H9 (cell line): Measurements from ENCODE around the gene N4BP3. TPM values are rescaled to one million over a fixed set of nuclear protein-coding genes. Genes with fewer than 3 reads are reported as not detected.

Source experiments
- DNase-seq: peaks from one replicate; pipeline ENCODE4 v3.0.0-alpha.2; 2017
- H2AFZ ChIP-seq: one replicate; pipeline ENCODE4 v1.6.1; 2013; ENCODE audit warnings: mild to moderate bottlenecking, low read length, control low read depth, moderate library complexity
- H2AK5ac ChIP-seq: 2 replicates; pipeline ENCODE4 v1.6.1; 2013; ENCODE audit warnings: low read length, control low read depth, mixed read lengths; ENCODE audit not compliant: insufficient read length
- H2BK120ac ChIP-seq: one replicate; pipeline ENCODE4 v1.6.1; 2013; ENCODE audit warnings: low read depth, mild to moderate bottlenecking, low read length, control low read depth, inconsistent platforms; ENCODE audit not compliant: poor library complexity, severe bottlenecking
- H2BK12ac ChIP-seq: 2 replicates; pipeline ENCODE4 v1.6.1; 2013; ENCODE audit warnings: low read length, control low read depth, mixed read lengths, low read depth; ENCODE audit not compliant: insufficient read length
- H2BK15ac ChIP-seq: 2 replicates; pipeline ENCODE4 v1.6.1; 2013; ENCODE audit warnings: low read depth, low read length, control low read depth
- H2BK20ac ChIP-seq: one replicate; pipeline ENCODE4 v1.6.1; 2013; ENCODE audit warnings: low read depth, mild to moderate bottlenecking, low read length, control low read depth, inconsistent platforms; ENCODE audit not compliant: poor library complexity, severe bottlenecking
- H2BK5ac ChIP-seq: 2 replicates; pipeline ENCODE4 v1.6.1; 2013; ENCODE audit warnings: low read length, control low read depth, mixed read lengths; ENCODE audit not compliant: insufficient read length
- H3K14ac ChIP-seq: 2 replicates; pipeline ENCODE4 v1.6.1; 2013; ENCODE audit warnings: low read length, control low read depth; ENCODE audit not compliant: insufficient read depth
- H3K18ac ChIP-seq: 2 replicates; pipeline ENCODE4 v1.6.1; 2013; ENCODE audit warnings: low read depth, mild to moderate bottlenecking, mixed read lengths, low read length, control low read depth; ENCODE audit not compliant: insufficient read length
- H3K23ac ChIP-seq: 2 replicates; pipeline ENCODE4 v1.6.1; 2013; ENCODE audit warnings: low read length, control low read depth, mixed read lengths, low read depth; ENCODE audit not compliant: insufficient read length
- H3K23me2 ChIP-seq: 2 replicates; pipeline ENCODE4 v1.6.1; 2013; ENCODE audit warnings: low read depth, mild to moderate bottlenecking, mixed read lengths, low read length, control low read depth; ENCODE audit not compliant: insufficient read length, poor library complexity, severe bottlenecking
- H3K27ac ChIP-seq: 2 replicates; pipeline ENCODE4 v1.5.1; 2013; ENCODE audit warnings: low read length, control low read depth, mixed read lengths, low read depth; ENCODE audit not compliant: insufficient read length
- H3K27me3 ChIP-seq: 2 replicates; pipeline ENCODE4 v1.6.1; 2013; ENCODE audit warnings: low read length, control low read depth, inconsistent platforms; ENCODE audit not compliant: insufficient read depth
- H3K4ac ChIP-seq: 2 replicates; pipeline ENCODE4 v1.6.1; 2013; ENCODE audit warnings: low read depth, mild to moderate bottlenecking, control low read depth, inconsistent platforms, low read length, moderate library complexity
- H3K4me1 ChIP-seq: 2 replicates; pipeline ENCODE4 v1.6.1; 2013; ENCODE audit warnings: low read length, control low read depth, inconsistent platforms; ENCODE audit not compliant: insufficient read depth
- H3K4me2 ChIP-seq: 2 replicates; pipeline ENCODE4 v1.6.1; 2013; ENCODE audit warnings: low read length, control low read depth, mixed read lengths; ENCODE audit not compliant: insufficient read length, insufficient read depth
- H3K56ac ChIP-seq: 2 replicates; pipeline ENCODE4 v1.6.1; 2013; ENCODE audit warnings: low read depth, mild to moderate bottlenecking, mixed read lengths, low read length, control low read depth; ENCODE audit not compliant: insufficient read length
- H3K79me1 ChIP-seq: 2 replicates; pipeline ENCODE4 v1.6.1; 2013; ENCODE audit warnings: low read depth, mild to moderate bottlenecking, moderate library complexity, low read length, control low read depth, inconsistent platforms; ENCODE audit not compliant: insufficient read depth, poor library complexity, severe bottlenecking
- H3K79me2 ChIP-seq: 2 replicates; pipeline ENCODE4 v1.6.1; 2013; ENCODE audit warnings: low read length, control low read depth, inconsistent platforms; ENCODE audit not compliant: insufficient read depth
- H3K9ac ChIP-seq: 2 replicates; pipeline ENCODE4 v1.6.1; 2013; ENCODE audit warnings: low read length, control low read depth, mixed read lengths; ENCODE audit not compliant: insufficient read length; ENCODE audit errors: extremely low read depth
- H3K9me3 ChIP-seq: one replicate; pipeline ENCODE4 v1.6.1; 2013; ENCODE audit warnings: low read depth, low read length, inconsistent platforms; ENCODE audit not compliant: control insufficient read depth
- H3T11ph ChIP-seq: one replicate; pipeline ENCODE4 v1.6.1; 2013; ENCODE audit warnings: mild to moderate bottlenecking, low read length, control low read depth, inconsistent platforms
- H4K20me1 ChIP-seq: one replicate; pipeline ENCODE4 v1.6.1; 2013; ENCODE audit not compliant: control insufficient read depth, insufficient read length, insufficient read depth
- H4K5ac ChIP-seq: 2 replicates; pipeline ENCODE4 v1.6.1; 2013; ENCODE audit warnings: low read depth, mild to moderate bottlenecking, mixed read lengths, low read length, control low read depth; ENCODE audit not compliant: insufficient read length
- H4K8ac ChIP-seq: replicated peaks from 2 replicates; pipeline ENCODE4 v1.6.1; 2013; ENCODE audit warnings: low read length, control low read depth, mixed read lengths, low read depth; ENCODE audit not compliant: insufficient read length
- H4K91ac ChIP-seq: 2 replicates; pipeline ENCODE4 v1.6.1; 2013; ENCODE audit warnings: low read depth, mild to moderate bottlenecking, moderate library complexity, mixed read lengths, low read length, control low read depth; ENCODE audit not compliant: insufficient read length
- H3K27ac Mint-ChIP-seq, 3 experiments: 2 replicates in 2 of 3; 3 replicates in 1 of 3; pipeline ENCODE4 v1.8.0; 2020 to 2021; ENCODE audit warnings: mixed read lengths in 3 of 3, mild to moderate bottlenecking in 1 of 3, moderate library complexity in 1 of 3
- H3K27me3 Mint-ChIP-seq: 2 replicates; pipeline ENCODE4 v1.8.0; 2021; ENCODE audit warnings: low read depth, mild to moderate bottlenecking, moderate library complexity, mixed read lengths
- H3K36me3 Mint-ChIP-seq, 3 experiments: 2 replicates in 2 of 3; 3 replicates in 1 of 3; pipeline ENCODE4 v1.8.0; 2020 to 2021; ENCODE audit warnings: low read depth in 3 of 3, mixed read lengths in 3 of 3; ENCODE audit not compliant: insufficient read depth in 1 of 3
- H3K4me1 Mint-ChIP-seq, 2 experiments: 2 replicates each; pipeline ENCODE4 v1.8.0; 2020; ENCODE audit warnings: mixed read lengths in 2 of 2
- H3K4me3 Mint-ChIP-seq, 2 experiments: 2 replicates in 1 of 2; 3 replicates in 1 of 2; pipeline ENCODE4 v1.8.0; 2020 to 2021; ENCODE audit warnings: mild to moderate bottlenecking in 2 of 2, mixed read lengths in 2 of 2, moderate library complexity in 1 of 2
- H3K9me3 Mint-ChIP-seq, 2 experiments: 2 replicates in 1 of 2; 3 replicates in 1 of 2; pipeline ENCODE4 v1.8.0; 2020; ENCODE audit warnings: mild to moderate bottlenecking in 2 of 2, mixed read lengths in 2 of 2, moderate library complexity in 1 of 2
- CTCF ChIP-seq: fragments of 200-600 bp; sonication (generic); conservative IDR thresholded peaks from 3 replicates; pipeline ENCODE4 v1.8.0; 2021; ENCODE audit warnings: antibody characterized with exemption, mild to moderate bottlenecking
- WGBS: extraction: QIAGEN DNeasy Blood & Tissue Kit; methylation state at CpG from one replicate; pipeline ENCODE4 v1.1.7; 2013; ENCODE audit warnings: missing lambda C conversion rate, low lambda C conversion rate, mixed read lengths; ENCODE audit not compliant: insufficient read length; ENCODE audit errors: extremely low coverage; 5-methylcytosine and 5-hydroxymethylcytosine counted together
- total RNA-seq: library from RNA; stranded (reverse); gene quantifications from 2 replicates; pipeline ENCODE4 v1.2.1, GENCODE V29; 2021

Gene N4BP3
- total RNA-seq, 1 experiment from 2014 or later, result 32.1 TPM

GRCh38 chr5:178115814-178116142 lies 2.4 kb downstream of the N4BP3 start:
- H3K9me3 ChIP-seq, result no peaks in the 10 kb centered on the region
- H4K91ac ChIP-seq, result peak overlapping the region; percentile 34
- peak overlapping the region; percentile 84 for H3K4me2 ChIP-seq
- no peak overlapping the region for H2AK5ac ChIP-seq
- no peak overlapping the region for H2BK15ac ChIP-seq
- H3K56ac ChIP-seq, result no peak overlapping the region
- H3K18ac ChIP-seq, result peak overlapping the region; percentile 58
- H4K20me1 ChIP-seq, result no peaks in the 10 kb centered on the region
- H3K4me1 Mint-ChIP-seq, result peaks cover 22 to 37% of the 10 kb centered on the region in 2 experiments
- no peak overlapping the region for H4K5ac ChIP-seq
- DNase-seq, result no peak
- H3K9ac ChIP-seq, result peak overlapping the region; percentile 27
- peaks cover 4 to 18% (median 8%) of the 10 kb centered on the region in 3 experiments for H3K36me3 Mint-ChIP-seq
- H3K4ac ChIP-seq, result no peak overlapping the region; the same call in 1 of the 2 replicates
- peak overlapping the region; percentile 96 to 99 (median 98) for H3K27ac Mint-ChIP-seq
- no peaks in the 10 kb centered on the region for H3K79me1 ChIP-seq
- no peak overlapping the region for H3T11ph ChIP-seq
- H3K9me3 Mint-ChIP-seq, result peaks cover 5 to 7% of the 10 kb centered on the region in 2 experiments; a peak in 4 of 5 replicates
- peaks cover 32% of the 10 kb centered on the region; the same call in 1 of the 2 replicates for H3K79me2 ChIP-seq
- peak overlapping the region; percentile 31 for H3K27ac ChIP-seq
- H2BK20ac ChIP-seq, result no peak overlapping the region
- no peaks in the 10 kb centered on the region for H3K27me3 ChIP-seq
- H3K4me1 ChIP-seq, result peaks cover 8% of the 10 kb centered on the region; the same call in 1 of the 2 replicates
- H3K14ac ChIP-seq, result 0 out of 2 replicates have a peak overlapping the region, but pooled peaks have one; percentile 42
- peaks cover 4% of the 10 kb centered on the region; the same call in 1 of the 2 replicates for H3K27me3 Mint-ChIP-seq
- H4K8ac ChIP-seq, result no peak overlapping the region
- peaks cover 14% of the 10 kb centered on the region for H3K23me2 ChIP-seq
- no peak overlapping the region for H2AFZ ChIP-seq
- no peak overlapping the region for H2BK120ac ChIP-seq
- H2BK12ac ChIP-seq, result peak overlapping the region; percentile 3
- no peak overlapping the region for H3K23ac ChIP-seq
- TF ChIP-seq CTCF, result no peak
- no CpG with 5 or more reads among the region's 7 CpGs for WGBS
- no peak overlapping the region for H2BK5ac ChIP-seq
- peak overlapping the region; percentile 98 to 100 for H3K4me3 Mint-ChIP-seq
